K562 (cell line): ENCODE results near the gene NEMF. TPM values are rescaled to one million over a fixed set of nuclear protein-coding genes. Genes with fewer than 3 reads are reported as not detected.

Source experiments
- CBX2 ChIP-seq: fragments of 200-600 bp; sonication (generic); IDR thresholded peaks from one replicate; pipeline ENCODE4 v1.6.1; 2012; ENCODE audit warnings: mild to moderate bottlenecking, low read length, inconsistent platforms; ENCODE audit not compliant: insufficient read depth, poor library complexity, severe bottlenecking
- CREM ChIP-seq: IDR thresholded peaks from 2 replicates; pipeline ENCODE4 v1.6.1; 2014; ENCODE audit warnings: antibody characterized with exemption, low read depth
- DACH1 ChIP-seq: fragments of 450-650 bp; IDR thresholded peaks from 2 replicates; pipeline ENCODE4 v1.6.1; 2018; ENCODE audit not compliant: partially characterized antibody
- FOXJ3 ChIP-seq: sonication (generic); formaldehyde crosslinking; IDR thresholded peaks from 2 replicates; pipeline ENCODE4 v1.4.0; 2020; ENCODE audit warnings: mild to moderate bottlenecking, missing genetic modification reagents
- FUS ChIP-seq: fragments of 200-400 bp; formaldehyde crosslinking; optimal IDR thresholded peaks from 2 replicates; pipeline ENCODE3; 2017; ENCODE audit warnings: low read depth, low read length
- GTF2A2 ChIP-seq: IDR thresholded peaks from 2 replicates; pipeline ENCODE4 v1.6.1; 2016; ENCODE audit warnings: mild to moderate bottlenecking, missing genetic modification characterization, missing compliant biosample characterization
- GTF2E2 ChIP-seq: fragments of 200-800 bp; sonication (Bioruptor generic); IDR thresholded peaks from 2 replicates; pipeline ENCODE4 v1.6.1; 2016; ENCODE audit warnings: missing genetic modification characterization, missing compliant biosample characterization
- HNRNPLL ChIP-seq: fragments of 200-400 bp; formaldehyde crosslinking; IDR thresholded peaks from 2 replicates; pipeline ENCODE4 v1.6.1; 2017; ENCODE audit warnings: low read length, low read depth, mild to moderate bottlenecking; ENCODE audit not compliant: poor library complexity, severe bottlenecking
- JUN ChIP-seq, 2 experiments: sonication (generic) in 1 of 2; formaldehyde crosslinking in 1 of 2; IDR thresholded peaks; 2 replicates each; pipeline versions ENCODE4 v1.6.1 to v1.8.0; 2012 to 2022; ENCODE audit warnings: borderline replicate concordance in 2 of 2, mild to moderate bottlenecking in 2 of 2, improper control_type of control experiment in 1 of 2, low read depth in 1 of 2, low read length in 1 of 2, missing genetic modification reagents in 1 of 2
- KAT8 ChIP-seq: fragments of 450-650 bp; IDR thresholded peaks from 2 replicates; pipeline ENCODE4 v1.6.1; 2016; ENCODE audit warnings: low read depth, mild to moderate bottlenecking
- KLF10 ChIP-seq: fragments of 250-450 bp; sonication (Bioruptor Pico); IDR thresholded peaks from 2 replicates; pipeline ENCODE4 v1.6.1; 2021; ENCODE audit warnings: matching md5 sums
- NRF1 ChIP-seq, 2 experiments: fragments of 450-650 bp; IDR thresholded peaks in 1 of 2; conservative IDR thresholded peaks in 1 of 2; 2 replicates each; pipeline ENCODE4 v1.6.1; 2014; ENCODE audit warnings: mild to moderate bottlenecking in 2 of 2
- POLR2AphosphoS2 ChIP-seq: IDR thresholded peaks from 2 replicates; pipeline ENCODE4 v1.6.1; 2012; ENCODE audit warnings: low read length, improper control_type of control experiment
- POLR2H ChIP-seq: IDR thresholded peaks from 2 replicates; pipeline ENCODE4 v1.6.1; 2016; ENCODE audit warnings: missing genetic modification characterization, low read depth, mild to moderate bottlenecking, control low read depth, missing compliant biosample characterization, moderate library complexity
- PURB ChIP-seq: sonication (generic); formaldehyde crosslinking; IDR thresholded peaks from 2 replicates; pipeline ENCODE4 v1.9.0; 2021; ENCODE audit warnings: low read depth, mild to moderate bottlenecking, missing genetic modification reagents
- RBM25 ChIP-seq: fragments of 200-400 bp; formaldehyde crosslinking; IDR thresholded peaks from 2 replicates; pipeline ENCODE4 v1.6.1; 2018; ENCODE audit warnings: low read length, low read depth, moderate library complexity; ENCODE audit not compliant: severe bottlenecking
- RBM39 ChIP-seq: fragments of 200-400 bp; formaldehyde crosslinking; optimal IDR thresholded peaks from 2 replicates; pipeline ENCODE3; 2018; ENCODE audit warnings: low read depth, low read length
- RCOR1 ChIP-seq, 2 experiments: IDR thresholded peaks; 2 replicates each; pipeline ENCODE4 v1.6.1; 2012; ENCODE audit warnings: low read depth in 2 of 2, low read length in 2 of 2, borderline replicate concordance in 1 of 2, improper control_type of control experiment in 1 of 2
- SIN3B ChIP-seq: fragments of 450-650 bp; IDR thresholded peaks from 2 replicates; pipeline ENCODE4 v1.6.1; 2017; ENCODE audit warnings: low read depth, mild to moderate bottlenecking, moderate library complexity
- SMAD1 ChIP-seq: fragments of 150-350 bp; IDR thresholded peaks from 2 replicates; pipeline ENCODE4 v1.6.1; 2014; ENCODE audit warnings: low read length, low read depth; ENCODE audit not compliant: partially characterized antibody
- TCF7L2 ChIP-seq: fragments of 150-350 bp; IDR thresholded peaks from 2 replicates; pipeline ENCODE4 v1.6.1; 2016; ENCODE audit warnings: low read depth, mild to moderate bottlenecking, low read length, moderate library complexity
- TRIM24 ChIP-seq, 2 experiments: fragments of 450-650 bp; IDR thresholded peaks; 2 replicates each; pipeline ENCODE4 v1.6.1; 2016
- U2AF1 ChIP-seq: fragments of 200-400 bp; formaldehyde crosslinking; optimal IDR thresholded peaks from 2 replicates; pipeline ENCODE3; 2017; ENCODE audit warnings: mild to moderate bottlenecking, low read depth, low read length, moderate library complexity
- ZBTB1 ChIP-seq: sonication (generic); formaldehyde crosslinking; IDR thresholded peaks from 2 replicates; pipeline ENCODE4 v1.8.1; 2023; ENCODE audit warnings: missing genetic modification reagents, low read depth, mild to moderate bottlenecking, borderline replicate concordance
- ZBTB17 ChIP-seq: fragments of 450-650 bp; formaldehyde crosslinking; IDR thresholded peaks from 2 replicates; pipeline ENCODE4 v1.4.0; 2020; ENCODE audit warnings: mild to moderate bottlenecking
- ZFP36 ChIP-seq: fragments of 150-350 bp; IDR thresholded peaks from 2 replicates; pipeline ENCODE4 v1.6.1; 2018; ENCODE audit warnings: low read length, low read depth; ENCODE audit not compliant: partially characterized antibody
- ZNF224 ChIP-seq: sonication (generic); formaldehyde crosslinking; IDR thresholded peaks from 2 replicates; pipeline ENCODE4 v1.8.0; 2022; ENCODE audit warnings: mild to moderate bottlenecking, missing genetic modification reagents
- polyA plus RNA-seq, 8 experiments: library from polyadenylated mRNA; depleted of rRNA in 4 of 8; stranded (reverse) in 5 of 8; unstranded in 3 of 8; fragments of >200 nt; fragmentation: Nextera tagmentation in 2 of 8; fragmentation: Illumina TruSeq in 1 of 8; extraction: Ambion mirVana in 2 of 8; extraction: Trizol in 1 of 8; gene quantifications; 2 replicates each; pipeline versions ENCODE4 v1.2.1 to v1.2.3, GENCODE V29; 2011 to 2014; ENCODE audit warnings: inconsistent platforms in 1 of 8, missing spikeins in 1 of 8
- total RNA-seq, 7 experiments: library from RNA; depleted of rRNA in 6 of 7; stranded (reverse); fragments of >200 nt in 6 of 7; fragmentation: Illumina TruSeq in 2 of 7; extraction: Trizol in 2 of 7; gene quantifications; 2 replicates each; pipeline versions ENCODE4 v1.2.1 to v1.2.3, GENCODE V29; 2011 to 2021; ENCODE audit warnings: low replicate concordance in 1 of 7
- TF ChIP-seq, protein P1 (sequence below): fragments of 250-450 bp; sonication (Bioruptor Pico); IDR thresholded peaks from 2 replicates; pipeline ENCODE4 v1.5.0; 2020; ENCODE audit warnings: mild to moderate bottlenecking, borderline replicate concordance

NEMF gene
- total and polyA plus RNA-seq, 9 of the 15 experiments (the other 6 are each of a cell fraction or from before 2014, with no cell fraction given), result 38.8 to 94.4 (median 61.0) TPM

DNA sequence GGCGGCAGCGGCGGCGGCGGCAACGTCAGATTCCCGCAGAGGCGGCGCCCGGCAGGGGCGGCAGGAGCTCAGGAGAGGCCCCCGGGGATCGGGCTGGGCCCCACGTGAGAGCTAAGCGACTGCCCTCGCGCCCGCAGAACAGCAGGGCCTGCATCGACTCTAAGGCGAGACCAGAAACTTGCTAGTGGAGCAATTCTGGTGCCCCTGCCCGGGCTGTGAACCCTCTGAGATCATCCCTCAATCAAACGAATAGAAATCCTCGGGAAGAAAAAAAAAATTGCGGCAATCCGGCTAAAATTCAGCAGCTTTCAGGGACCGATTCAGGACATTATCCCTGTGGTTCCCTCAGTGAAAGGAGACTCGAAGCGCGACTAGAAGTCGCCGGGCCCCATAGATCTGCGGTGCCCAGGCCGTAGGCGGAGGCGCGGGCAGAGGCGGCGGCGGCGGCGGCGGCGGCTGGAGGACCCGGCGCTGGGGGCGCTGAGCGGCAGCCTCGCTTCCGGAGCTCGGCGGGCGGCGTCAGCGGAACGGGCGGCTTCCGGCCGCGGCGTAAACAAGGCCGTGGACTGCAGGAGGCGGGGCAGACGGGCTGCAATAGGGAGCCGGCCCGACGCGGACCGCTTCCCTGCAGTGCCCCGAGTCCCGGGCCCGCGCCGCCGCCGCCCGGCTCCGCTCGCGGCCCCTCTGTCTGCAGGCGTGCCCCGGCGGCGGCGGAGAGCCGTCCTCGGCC is 84.9 kb downstream of the NEMF start, which contains the start of gene KLHDC2 (continued):
- TF ChIP-seq CBX2 (no peak), FUS (peak; percentile 30), KAT8 (no peak), SMAD1 (peak; percentile 28), CREM (peak; percentile 77), RCOR1 (IDR thresholded peaks at IDR 0.05; ENCODE audit: borderline replicate concordance in 1 of 2, low read depth in 2 of 2, low read length in 2 of 2) (no peak), FOXJ3 (no peak), TCF7L2 (no peak), PURB (CRISPR knock-in tag) (no peak), RBM39 (no peak), U2AF1 (no peak), SIN3B (peak; percentile 69), KLF10 (CRISPR knock-in tag) (no peak), HNRNPLL (peak; percentile 64), TRIM24 (IDR thresholded peaks at IDR 0.05) (no peak), ZBTB1 (no peak), GTF2A2 (tag) (no peak), DACH1 (no peak), RBM25 (no peak), ZFP36 (no peak), JUN (IDR thresholded peaks at IDR 0.05; ENCODE audit: borderline replicate concordance, low read depth, low read length) (no peak), JUN (CRISPR knock-in tag; IDR thresholded peaks at IDR 0.05; ENCODE audit: borderline replicate concordance) (no peak), GTF2E2 (tag) (peak; percentile 82), POLR2H (tag) (peak; percentile 79), ZNF224 (CRISPR knock-in tag) (no peak), NRF1 (conservative IDR thresholded peaks at IDR 0.05 in 1 of 2, IDR thresholded peaks at IDR 0.05 in 1 of 2) (peak in 1 of 2 experiments; percentile 15; a peak in 2 of 4 replicates), POLR2AphosphoS2 (no peak), ZBTB17 (peak; percentile 35; the same call in 1 of the 2 replicates)
- TF ChIP-seq, protein P1, sequence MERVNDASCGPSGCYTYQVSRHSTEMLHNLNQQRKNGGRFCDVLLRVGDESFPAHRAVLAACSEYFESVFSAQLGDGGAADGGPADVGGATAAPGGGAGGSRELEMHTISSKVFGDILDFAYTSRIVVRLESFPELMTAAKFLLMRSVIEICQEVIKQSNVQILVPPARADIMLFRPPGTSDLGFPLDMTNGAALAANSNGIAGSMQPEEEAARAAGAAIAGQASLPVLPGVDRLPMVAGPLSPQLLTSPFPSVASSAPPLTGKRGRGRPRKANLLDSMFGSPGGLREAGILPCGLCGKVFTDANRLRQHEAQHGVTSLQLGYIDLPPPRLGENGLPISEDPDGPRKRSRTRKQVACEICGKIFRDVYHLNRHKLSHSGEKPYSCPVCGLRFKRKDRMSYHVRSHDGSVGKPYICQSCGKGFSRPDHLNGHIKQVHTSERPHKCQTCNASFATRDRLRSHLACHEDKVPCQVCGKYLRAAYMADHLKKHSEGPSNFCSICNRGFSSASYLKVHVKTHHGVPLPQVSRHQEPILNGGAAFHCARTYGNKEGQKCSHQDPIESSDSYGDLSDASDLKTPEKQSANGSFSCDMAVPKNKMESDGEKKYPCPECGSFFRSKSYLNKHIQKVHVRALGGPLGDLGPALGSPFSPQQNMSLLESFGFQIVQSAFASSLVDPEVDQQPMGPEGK (CRISPR knock-in tag), result no peak
